Ovary (tissue), 9 donors: ENCODE results near the gene KPTN. TPM values are rescaled to one million over a fixed set of nuclear protein-coding genes. Genes with fewer than 3 reads are reported as not detected.

Experiments
- DNase-seq, 5 donors: peaks; one replicate each; pipeline ENCODE4 v3.0.0-alpha.2; 2019 to 2020
- H3K27ac ChIP-seq, 2 donors: fragments of 200-600 bp; one replicate each; pipeline versions ENCODE4 v1.5.1 to v1.8.0; 2019 to 2022
- H3K27me3 ChIP-seq: fragments of 200-600 bp; one replicate; pipeline ENCODE4 v1.8.0; 2022
- H3K36me3 ChIP-seq: fragments of 200-600 bp; sonication (generic); one replicate; pipeline ENCODE4 v1.5.1; 2019
- H3K4me1 ChIP-seq: one replicate; pipeline ENCODE4 v1.8.1; 2013; ENCODE audit warnings: mild to moderate bottlenecking, moderate library complexity; ENCODE audit not compliant: insufficient read depth
- H3K4me3 ChIP-seq: fragments of 200-600 bp; sonication (generic); one replicate; pipeline ENCODE4 v1.5.1; 2017
- H3K9me3 ChIP-seq, 2 donors: fragments of 200-600 bp in 1 of 2; sonication (generic) in 1 of 2; one replicate each; pipeline versions ENCODE4 v1.5.1 to v1.8.1; 2013 to 2019; ENCODE audit warnings: mild to moderate bottlenecking in 1 of 2, moderate library complexity in 1 of 2
- CTCF ChIP-seq, 3 donors: fragments of 450-650 bp in 2 of 3; fragments of 200-600 bp in 1 of 3; IDR thresholded peaks; one replicate each; pipeline versions ENCODE4 v1.5.1 to v1.8.0; 2016 to 2022; ENCODE audit warnings: antibody characterized with exemption in 3 of 3, mild to moderate bottlenecking in 1 of 3
- EP300 ChIP-seq: sonication (generic); formaldehyde crosslinking; IDR thresholded peaks from one replicate; pipeline ENCODE4 v1.6.1; 2017; ENCODE audit warnings: antibody characterized with exemption
- POLR2A ChIP-seq: fragments of 450-650 bp; IDR thresholded peaks from one replicate; pipeline ENCODE4 v1.6.1; 2017; ENCODE audit warnings: antibody characterized with exemption, mild to moderate bottlenecking, moderate library complexity
- WGBS, 3 donors: extraction: QIAGEN DNeasy Blood & Tissue Kit in 1 of 3; methylation state at CpG; one replicate each; pipeline versions ENCODE4 v1.1.5 to v1.1.7; 2013 to 2017; 5-methylcytosine and 5-hydroxymethylcytosine counted together
- intact Hi-C, 4 donors: fragments of 100-400 bp; cut with DNase I; formaldehyde crosslinking; loops; one replicate each; pipeline versions ENCODE4 v1.11.0 to v1.15.1; 2022 to 2023
- polyA plus RNA-seq, 2 donors: library from polyadenylated mRNA; stranded (reverse); fragments of 200-250 nt in 1 of 2; fragments of 350-450 nt in 1 of 2; fragmentation: Illumina TruSeq in 1 of 2; extraction: RNeasy Lipid Tissue Mini Kit (QIAGEN cat#74804) in 1 of 2; gene quantifications; one replicate each; pipeline ENCODE4 v1.2.3, GENCODE V29; 2013 to 2014
- total RNA-seq, 7 donors: library from RNA; depleted of rRNA in 2 of 7; stranded (reverse); fragments of >200 nt in 2 of 7; fragmentation: NEBNext Ultra II Directional in 3 of 7; extraction: Animal tissue kit (Norgen Biotek cat#: 25700) in 3 of 7; gene quantifications; one replicate each; pipeline versions ENCODE4 v1.1.0 to v1.2.4, GENCODE V29; 2016 to 2023
- donor health status: DM: no; HTN: no; CAD: no; lungs with moderate emphysema.
- donor health status: DM: no; HTN: no; CAD: no.
- donor health status: Bipolar disorder and iron deficiency.
- donor health status: DM: yes; HTN: yes; CAD: no.
- donor health status: DM: no; HTN: no; CAD: no.
- donor health status: DM: yes; HTN: yes; CAD: no.

The KPTN gene
- total and polyA plus RNA-seq, 9 donors: 2.8 to 5.5 (median 4.4) TPM

- WGBS, 3 donors: 80 to 90% (median 87%) methylated on average over 3 of the region's 3 CpGs
- no peak overlapping the region for H3K4me3 ChIP-seq
These were observed 42.8 kb upstream of the KPTN start for GRCh38 chr19:47526798-47527197.

GRCh38 chr19:47523473-47523872 lies 39.5 kb upstream of the KPTN start:
- DNase-seq: no peak
- no peak overlapping the region for H3K4me3 ChIP-seq
- TF ChIP-seq POLR2A (no peak), CTCF (IDR thresholded peaks at IDR 0.05) (no peak), EP300 (no peak)
- H3K27me3 ChIP-seq: no peaks in the 10 kb centered on the region
- intact Hi-C loops: loop anchor here in 1 of 4 donors (10.0 kb wide), 2 partner anchors 171 to 261 kb away; no protein-coding TSS in a partner anchor
- WGBS, 3 donors: 7 to 45% (median 13%) methylated on average over 7 of the region's 7 CpGs
- no peaks in the 10 kb centered on the region for H3K36me3 ChIP-seq
- H3K27ac ChIP-seq: no peak overlapping the region
- peaks cover 3% of the 10 kb centered on the region for H3K4me1 ChIP-seq
- no peaks in the 10 kb centered on the region for H3K9me3 ChIP-seq

More at GRCh38 chr19:47526798-47527197, 42.8 kb upstream of the KPTN start:
- DNase-seq: no peak
- TF ChIP-seq EP300 (no peak), POLR2A (no peak), CTCF (IDR thresholded peaks at IDR 0.05) (no peak)
- no peaks in the 10 kb centered on the region for H3K36me3 ChIP-seq
- no peak overlapping the region for H3K27ac ChIP-seq
- intact Hi-C loops: loop anchor here in 1 of 4 donors (10.0 kb wide), 2 partner anchors 168 to 258 kb away; no protein-coding TSS in a partner anchor
- peaks cover 4% of the 10 kb centered on the region for H3K4me1 ChIP-seq
- no peaks in the 10 kb centered on the region for H3K9me3 ChIP-seq
- no peaks in the 10 kb centered on the region for H3K27me3 ChIP-seq

GRCh38 chr19:47521473-47522180 lies 37.6 kb upstream of the KPTN start:
- H3K4me3 ChIP-seq: no peak overlapping the region
- no peaks in the 10 kb centered on the region for H3K27me3 ChIP-seq
- 72 to 78% (median 75%) methylated on average over 20 of the region's 20 CpGs for WGBS, 3 donors
- H3K4me1 ChIP-seq: peaks cover 3% of the 10 kb centered on the region
- H3K9me3 ChIP-seq: no peaks in the 10 kb centered on the region
- no peak for DNase-seq
- TF ChIP-seq CTCF (IDR thresholded peaks at IDR 0.05) (no peak), EP300 (no peak), POLR2A (no peak)
- intact Hi-C loops: loop anchor here in 1 of 4 donors (10.0 kb wide), 2 partner anchors 173 to 263 kb away; no protein-coding TSS in a partner anchor
- H3K27ac ChIP-seq: no peak overlapping the region
- H3K36me3 ChIP-seq: no peaks in the 10 kb centered on the region

GRCh38 chr19:47520839-47521238 lies 36.8 kb upstream of the KPTN start:
- no peak overlapping the region for H3K4me3 ChIP-seq
- no peak for DNase-seq
- WGBS, 3 donors: 60 to 75% (median 66%) methylated on average over 4 to 6 of the region's 6 CpGs
- peaks cover 4% of the 10 kb centered on the region for H3K4me1 ChIP-seq
- no peaks in the 10 kb centered on the region for H3K27me3 ChIP-seq
- no peaks in the 10 kb centered on the region for H3K36me3 ChIP-seq
- no peaks in the 10 kb centered on the region for H3K9me3 ChIP-seq
- intact Hi-C loops: loop anchor here in 1 of 4 donors (10.0 kb wide), 2 partner anchors 174 to 264 kb away; no protein-coding TSS in a partner anchor
- TF ChIP-seq POLR2A (no peak), EP300 (no peak), CTCF (IDR thresholded peaks at IDR 0.05) (no peak)
- H3K27ac ChIP-seq: no peak overlapping the region
